ENCODE results near the gene XAGE3.

GRCh38 chrX:52819788-52820187 lies 48.1 kb downstream of the XAGE3 start:
- TF ChIP-seq, protein P1, sequence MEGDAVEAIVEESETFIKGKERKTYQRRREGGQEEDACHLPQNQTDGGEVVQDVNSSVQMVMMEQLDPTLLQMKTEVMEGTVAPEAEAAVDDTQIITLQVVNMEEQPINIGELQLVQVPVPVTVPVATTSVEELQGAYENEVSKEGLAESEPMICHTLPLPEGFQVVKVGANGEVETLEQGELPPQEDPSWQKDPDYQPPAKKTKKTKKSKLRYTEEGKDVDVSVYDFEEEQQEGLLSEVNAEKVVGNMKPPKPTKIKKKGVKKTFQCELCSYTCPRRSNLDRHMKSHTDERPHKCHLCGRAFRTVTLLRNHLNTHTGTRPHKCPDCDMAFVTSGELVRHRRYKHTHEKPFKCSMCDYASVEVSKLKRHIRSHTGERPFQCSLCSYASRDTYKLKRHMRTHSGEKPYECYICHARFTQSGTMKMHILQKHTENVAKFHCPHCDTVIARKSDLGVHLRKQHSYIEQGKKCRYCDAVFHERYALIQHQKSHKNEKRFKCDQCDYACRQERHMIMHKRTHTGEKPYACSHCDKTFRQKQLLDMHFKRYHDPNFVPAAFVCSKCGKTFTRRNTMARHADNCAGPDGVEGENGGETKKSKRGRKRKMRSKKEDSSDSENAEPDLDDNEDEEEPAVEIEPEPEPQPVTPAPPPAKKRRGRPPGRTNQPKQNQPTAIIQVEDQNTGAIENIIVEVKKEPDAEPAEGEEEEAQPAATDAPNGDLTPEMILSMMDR (IDR thresholded peaks at IDR 0.05; ENCODE audit: low read depth, low read length, missing input control) = no peak
- TF ChIP-seq RAD21 (IDR thresholded peaks at IDR 0.05) (no peak), GABPA (IDR thresholded peaks at IDR 0.05 in 1 of 2, conservative IDR thresholded peaks at IDR 0.05 in 1 of 2) (no peak), MAX (IDR thresholded peaks at IDR 0.05) (no peak)

All from liver (tissue), 3 donors.